Nucleus accumbens (tissue), 56 donors: ENCODE data around the gene SPACA7.
"Not testable (repeated sequence)": the region's sequence is repeated elsewhere in the genome, so short reads cannot be mapped to it uniquely, and the experiment has no call there.

Experiments
- DNase-seq, 56 donors: peaks; one replicate each; lab custom pipeline; 2025; lab: John Stamatoyannopoulos, UW

The SPACA7 gene

DNA sequence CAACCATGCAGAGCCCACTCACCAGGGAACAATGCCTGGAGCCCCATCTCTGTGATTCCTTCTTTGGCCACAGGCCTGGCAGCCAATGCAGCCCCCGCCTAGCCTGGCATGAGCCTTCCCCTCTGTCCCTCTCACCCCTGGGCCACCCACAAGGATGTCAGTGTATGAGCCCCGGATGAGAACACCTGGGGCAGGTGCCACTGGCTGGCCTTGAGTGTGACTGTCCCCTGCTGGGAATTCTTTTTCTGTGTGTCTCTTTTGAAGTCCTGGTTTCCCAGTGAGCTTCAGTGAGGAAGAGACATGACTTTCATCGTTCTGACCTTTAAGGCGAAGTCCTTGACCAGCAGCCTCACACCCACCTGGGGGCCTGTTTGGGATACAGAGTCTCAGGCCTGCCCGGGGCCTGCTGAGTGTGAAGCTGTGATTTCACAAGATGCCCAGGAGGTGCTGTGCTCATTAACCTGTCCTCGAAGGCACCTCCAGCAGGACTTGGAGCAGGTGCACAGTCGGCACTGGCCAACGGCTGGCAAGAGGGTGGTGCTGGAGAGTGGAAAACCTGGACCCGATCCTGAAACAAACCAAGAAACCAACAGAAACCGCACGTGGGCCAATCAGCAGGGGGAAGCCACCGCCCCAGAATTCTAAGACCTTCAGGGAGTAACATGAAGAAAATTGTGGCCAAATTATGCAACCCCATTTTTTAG lies 27.4 kb upstream of the SPACA7 start:
- no peak for DNase-seq

DNA sequence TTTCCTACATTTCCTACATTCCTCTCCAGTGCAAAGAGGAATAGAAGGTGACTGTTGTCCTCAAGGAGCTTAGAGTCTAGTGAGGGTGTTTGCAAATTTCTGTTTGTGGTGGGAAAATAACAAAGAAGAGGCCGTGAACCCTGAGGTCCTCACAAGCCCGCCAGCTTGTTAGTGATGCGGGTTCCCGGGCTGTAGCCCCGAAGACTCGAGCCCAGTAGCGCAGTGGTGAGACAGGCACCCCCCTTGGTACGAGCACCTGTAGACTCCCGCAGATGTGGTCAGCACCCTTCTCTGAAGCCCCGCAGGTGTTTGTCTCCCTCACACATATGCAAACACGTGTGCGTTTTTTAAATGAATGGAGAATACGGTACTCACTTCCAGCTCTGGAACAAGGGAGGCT lies 26.5 kb upstream of the SPACA7 start:
- no peak for DNase-seq

DNA sequence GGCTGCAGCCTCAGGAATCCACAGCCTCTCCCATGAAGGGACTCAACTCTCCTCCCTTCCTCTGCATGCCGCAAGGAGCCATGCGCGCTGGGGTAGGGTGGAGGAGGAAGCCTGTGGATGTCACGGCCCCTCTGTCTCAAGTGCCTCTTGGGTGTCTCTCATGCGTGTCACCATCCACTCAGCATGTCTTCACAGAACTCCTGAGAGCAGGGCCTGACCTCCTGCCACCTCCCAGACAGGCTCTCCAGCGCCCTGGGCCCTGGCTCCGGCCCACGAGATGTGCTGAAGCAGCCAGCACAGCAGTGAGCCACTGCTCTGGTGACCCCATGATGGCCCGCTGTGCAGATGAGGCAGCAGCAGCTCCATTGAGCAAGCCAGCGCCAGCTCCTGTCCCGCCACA lies 25.9 kb upstream of the SPACA7 start:
- DNase-seq: no peak

DNA sequence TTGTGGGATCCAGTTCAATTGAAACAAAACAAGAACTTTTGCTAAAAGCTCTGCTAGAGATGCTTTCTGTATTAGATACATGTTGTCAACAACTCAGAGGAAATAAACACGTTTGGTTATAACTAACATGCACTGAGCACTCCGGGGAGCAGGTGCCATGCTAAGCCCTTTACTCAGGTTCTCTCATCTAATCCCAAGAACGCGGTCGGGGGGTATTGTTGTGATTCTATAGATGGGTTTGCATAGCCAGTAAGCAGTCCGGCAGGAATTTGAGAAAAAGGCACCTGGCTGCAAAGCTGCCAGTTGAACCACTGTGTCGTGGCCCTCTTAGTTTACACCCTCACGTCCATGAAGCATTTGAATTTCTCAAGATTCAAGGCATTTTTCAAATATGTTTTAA lies 24.3 kb upstream of the SPACA7 start:
- no peak for DNase-seq

DNA sequence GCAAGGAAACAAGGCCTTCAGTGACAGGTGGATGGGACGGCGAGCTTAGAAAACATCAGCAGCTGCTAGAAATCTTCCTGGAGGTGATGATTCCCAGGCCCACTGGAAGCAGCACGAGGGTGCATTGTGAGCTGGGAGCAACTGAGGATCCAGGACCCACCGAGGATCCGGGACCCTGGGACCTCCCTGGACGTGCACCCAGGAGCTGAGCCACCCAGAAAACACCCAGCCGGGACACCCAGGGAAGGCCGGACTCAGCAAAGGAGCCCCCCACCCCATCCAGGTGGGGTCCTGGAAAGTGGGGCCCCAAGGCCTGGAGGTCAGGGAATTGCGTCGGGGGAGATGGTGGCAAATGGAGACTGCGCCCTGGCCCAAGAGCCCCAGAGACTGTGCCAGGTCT lies 22.3 kb upstream of the SPACA7 start:
- DNase-seq: no peak

DNA sequence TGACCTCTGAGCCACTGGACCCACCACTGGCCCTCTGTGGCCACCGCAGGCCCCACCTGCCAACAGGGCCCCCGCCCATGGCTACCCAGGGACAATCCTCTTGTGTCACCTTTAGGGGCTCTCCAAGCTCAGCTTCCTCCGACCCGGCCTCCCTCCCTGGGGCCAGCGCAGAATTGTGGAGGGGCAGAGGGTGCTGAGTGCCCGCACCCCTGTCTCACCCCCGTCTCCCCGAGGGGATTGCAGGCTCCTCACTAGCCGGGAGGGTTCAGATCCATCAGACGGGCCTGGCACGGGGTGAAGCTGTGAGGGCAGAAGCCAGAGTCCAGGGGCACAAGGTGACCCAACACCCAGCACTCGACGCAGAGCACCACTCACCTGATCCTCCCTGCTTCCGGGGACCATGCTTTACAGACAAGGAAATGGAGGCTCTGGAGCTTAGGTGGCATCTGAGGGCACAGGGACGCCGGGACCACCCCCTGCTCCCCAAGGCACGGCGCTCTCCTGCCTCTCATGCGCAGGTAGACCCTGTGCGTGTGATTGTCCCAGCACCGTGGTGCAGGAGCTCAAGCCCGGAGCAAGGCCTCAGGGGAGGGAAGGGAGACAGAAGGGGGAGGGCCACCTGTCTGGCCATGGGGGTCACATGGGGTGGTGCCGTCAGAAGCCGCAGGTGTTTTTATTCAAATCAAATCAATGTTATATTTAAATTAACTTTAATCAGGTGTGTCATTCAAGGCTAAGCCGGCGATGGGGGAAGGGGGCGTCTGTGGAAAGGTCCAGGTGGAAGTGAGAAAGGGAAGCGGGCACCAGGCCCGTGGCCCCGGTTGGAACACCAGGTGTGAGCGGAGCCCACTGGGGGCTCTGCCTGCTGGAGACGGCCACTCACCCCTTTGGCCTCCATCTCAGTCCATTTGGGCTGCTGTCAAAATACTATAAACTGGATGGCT lies 21.6 kb upstream of the SPACA7 start:
- no peak for DNase-seq

DNA sequence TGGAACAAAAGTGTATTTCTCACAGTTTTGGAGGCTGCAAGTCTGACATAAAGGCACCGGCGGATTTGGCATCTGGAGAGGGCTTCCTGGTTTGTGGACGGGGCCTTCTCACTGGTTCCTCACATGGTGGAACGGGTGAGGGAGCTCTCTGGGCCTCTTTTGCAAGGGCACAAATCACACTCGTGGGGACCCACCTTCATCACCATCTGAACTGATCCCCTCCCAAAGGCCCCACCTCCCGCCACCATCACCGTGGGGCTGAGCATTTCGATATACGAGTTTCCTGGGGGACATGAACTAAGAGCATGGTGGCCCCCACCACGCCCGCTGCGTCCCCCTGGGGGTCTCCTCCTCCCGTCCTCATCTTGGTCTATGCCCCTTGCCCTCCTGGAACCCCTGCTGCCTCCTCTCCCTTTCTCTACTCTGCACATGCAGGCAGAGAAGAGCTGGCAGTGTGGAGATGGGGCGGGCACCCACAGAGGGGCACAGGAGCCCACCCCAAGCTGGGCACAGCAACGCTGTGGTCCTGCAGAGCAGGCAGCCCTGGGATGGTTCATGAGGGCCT lies 20.8 kb upstream of the SPACA7 start:
- DNase-seq: no peak

DNA sequence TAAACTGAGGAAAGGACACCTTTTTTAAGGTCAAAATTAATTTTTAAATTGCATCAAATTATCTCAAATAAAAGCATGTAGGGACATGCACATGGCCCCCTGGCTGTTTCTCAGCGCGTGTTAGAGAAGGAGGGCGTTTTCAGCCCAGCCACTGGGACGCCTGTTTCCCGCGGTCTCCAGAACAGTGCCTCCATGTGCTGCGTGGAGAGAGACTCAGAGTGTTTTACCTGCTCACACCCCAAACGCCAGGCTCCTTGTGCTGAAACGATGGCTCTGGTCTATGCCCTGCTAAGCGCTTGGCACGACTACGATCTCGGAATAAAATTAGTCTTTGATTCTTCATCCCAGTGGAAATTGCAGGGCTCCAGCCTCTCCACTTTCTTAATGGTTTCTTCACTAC lies 20.0 kb upstream of the SPACA7 start:
- DNase-seq: no peak

DNA sequence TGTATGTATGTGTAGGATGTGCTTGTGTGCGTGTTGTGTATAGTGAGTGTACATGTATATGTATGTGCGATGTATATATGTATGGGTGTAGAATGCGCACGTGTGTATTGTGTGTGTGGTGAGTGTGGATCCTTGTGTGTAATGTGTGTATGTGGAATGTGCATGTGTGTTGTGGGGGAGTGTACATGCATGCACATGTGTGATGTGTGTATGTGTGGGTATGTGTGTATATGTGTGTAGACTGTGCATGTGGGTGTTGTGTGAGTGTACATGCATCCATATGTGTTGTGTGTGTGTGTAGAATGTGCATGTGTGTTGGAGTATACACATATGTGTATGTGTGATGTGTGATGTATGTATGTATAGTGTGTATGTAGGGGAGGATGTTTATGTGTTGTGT lies 18.0 kb upstream of the SPACA7 start:
- DNase-seq: no peak

DNA sequence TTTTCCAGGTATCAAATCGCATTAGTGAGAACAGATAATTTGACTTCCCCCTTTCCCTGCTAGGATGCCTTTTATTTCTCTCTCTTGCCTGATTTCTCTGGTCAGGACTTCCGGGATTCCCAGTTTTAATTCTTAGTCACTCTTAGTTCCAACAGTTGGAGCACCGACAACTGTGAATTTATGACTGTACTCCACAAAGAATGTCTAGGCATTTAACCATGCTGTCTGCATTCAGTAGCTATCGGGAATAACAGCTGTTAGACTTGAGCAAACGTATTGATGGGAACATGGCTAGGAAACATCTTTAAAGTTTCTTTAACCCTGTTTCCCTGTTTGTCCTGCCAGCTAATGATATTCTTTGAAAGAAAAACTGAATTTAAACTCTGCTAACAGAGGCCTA lies 14.1 kb upstream of the SPACA7 start:
- no peak for DNase-seq

DNA sequence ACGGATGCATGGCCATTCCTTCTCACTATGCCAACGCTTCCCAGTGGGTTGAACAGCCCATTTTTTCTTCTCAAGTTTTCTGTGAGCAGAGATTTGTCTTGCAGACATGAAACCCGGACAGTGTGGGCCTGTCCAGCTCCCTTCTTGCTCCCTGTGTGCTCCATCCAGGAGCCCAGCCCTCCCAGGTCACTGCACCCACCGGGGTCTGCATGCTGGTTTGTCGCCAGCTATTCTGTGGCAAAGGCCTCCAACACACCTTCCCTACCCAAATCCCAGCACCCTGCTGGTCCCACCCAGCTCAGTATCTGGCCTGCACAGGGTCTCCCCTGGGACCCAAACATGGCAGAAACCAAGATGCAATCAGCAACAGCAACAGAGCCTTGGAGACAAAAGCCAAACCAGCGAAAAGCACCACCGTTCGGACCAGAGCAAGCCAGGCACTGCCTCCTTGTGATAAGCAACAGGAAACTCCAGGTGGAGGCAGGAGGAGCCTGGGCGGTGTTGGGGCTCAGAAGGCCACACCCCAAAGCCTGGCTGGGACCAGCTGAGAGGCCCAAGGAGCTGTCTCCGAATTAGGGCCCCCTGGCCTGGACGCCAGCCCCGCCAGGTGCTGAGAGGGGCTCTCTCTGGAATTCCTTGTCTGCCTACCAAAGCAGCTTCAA lies 12.2 kb upstream of the SPACA7 start:
- DNase-seq: no peak

DNA sequence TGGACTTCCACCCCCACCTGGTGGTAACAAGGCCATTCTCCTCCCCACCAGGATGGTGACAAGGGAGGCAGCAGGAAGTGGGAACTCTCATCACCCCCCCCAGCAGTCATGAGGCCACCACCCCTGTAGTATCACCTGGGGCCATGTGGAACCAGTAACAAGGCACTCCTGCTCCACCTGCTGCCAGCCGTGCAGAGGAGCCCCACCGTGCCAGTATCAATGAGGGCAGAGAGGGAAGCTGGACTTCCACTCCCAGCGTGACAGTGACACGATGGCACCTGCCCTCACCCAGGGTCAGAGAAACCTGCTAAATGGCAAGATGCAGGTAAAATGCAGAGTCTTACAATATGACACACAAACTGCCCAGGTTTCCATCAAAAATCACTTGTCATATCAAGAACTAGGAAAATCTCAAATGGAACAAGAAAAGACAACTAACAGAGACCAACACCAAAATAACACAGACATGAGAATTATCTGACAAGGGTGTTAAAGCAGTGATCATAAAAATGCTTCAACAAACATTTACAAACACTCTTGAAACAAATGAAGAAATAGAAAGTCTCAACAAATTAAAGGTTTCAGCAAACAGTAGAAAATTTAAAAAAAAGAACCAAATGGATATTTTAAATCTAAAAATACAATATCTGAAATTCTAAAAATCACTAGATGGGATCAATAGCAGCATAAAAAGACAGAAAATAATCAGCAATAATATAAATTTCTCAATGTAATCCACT lies 9.1 kb upstream of the SPACA7 start:
- no peak for DNase-seq

DNA sequence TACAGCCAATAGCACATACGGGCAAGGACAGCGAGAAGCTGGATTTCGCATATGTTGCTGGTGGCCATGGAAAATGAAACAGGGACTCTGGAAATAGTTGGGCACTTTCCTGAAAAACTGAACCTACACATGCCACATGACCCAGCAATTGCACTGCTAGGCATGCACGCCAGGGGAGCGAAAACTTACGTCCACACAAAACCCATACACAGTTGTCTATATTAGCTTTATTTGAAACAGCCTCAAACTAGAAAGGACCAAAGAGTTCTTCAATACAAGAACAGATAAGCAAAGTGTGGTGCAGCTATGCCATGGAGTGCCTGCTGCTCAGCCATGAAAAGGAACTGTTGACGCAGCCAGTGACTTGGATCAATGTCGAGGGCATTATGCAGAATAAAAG lies 7.3 kb upstream of the SPACA7 start:
- DNase-seq: no peak

DNA sequence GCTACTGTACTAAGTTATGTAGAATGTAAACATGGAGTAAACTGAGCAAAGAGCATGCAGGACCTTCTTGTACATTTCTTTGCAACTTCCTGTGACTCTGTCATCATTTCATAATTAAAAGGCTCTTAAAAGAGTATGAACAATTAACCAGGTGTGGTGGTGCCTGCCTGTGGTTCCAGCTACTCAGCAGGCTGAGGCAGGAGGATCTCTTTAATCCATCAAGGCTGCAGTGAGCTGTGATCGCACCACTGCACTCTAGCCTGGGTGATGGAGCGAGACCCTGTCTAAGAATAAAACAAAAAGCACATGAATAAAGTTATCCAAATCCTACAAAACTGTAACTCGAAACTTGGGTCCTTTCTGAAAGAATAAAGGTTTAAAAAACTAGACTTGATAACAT lies 5.8 kb upstream of the SPACA7 start:
- no peak for DNase-seq

DNA sequence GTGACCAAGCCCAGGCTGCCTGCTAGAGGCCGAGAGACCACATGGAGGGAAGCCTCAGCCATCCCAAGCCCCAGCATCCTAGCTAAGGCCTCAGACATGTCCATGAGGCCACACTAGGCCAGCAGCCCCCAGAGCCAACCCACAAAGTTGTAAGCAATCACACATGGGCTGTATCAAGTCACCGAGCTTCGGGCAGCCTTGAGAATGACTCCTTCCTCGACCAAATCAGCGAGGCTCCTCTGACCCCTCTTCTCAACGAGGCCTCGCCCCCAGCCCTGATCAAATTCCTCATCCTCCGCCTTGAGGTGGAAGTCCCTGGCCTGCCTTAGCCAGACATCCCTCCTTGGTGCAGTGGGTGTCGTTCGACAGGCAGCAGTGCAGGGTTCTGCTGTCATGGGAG lies 1.9 kb upstream of the SPACA7 start:
- no peak for DNase-seq

DNA sequence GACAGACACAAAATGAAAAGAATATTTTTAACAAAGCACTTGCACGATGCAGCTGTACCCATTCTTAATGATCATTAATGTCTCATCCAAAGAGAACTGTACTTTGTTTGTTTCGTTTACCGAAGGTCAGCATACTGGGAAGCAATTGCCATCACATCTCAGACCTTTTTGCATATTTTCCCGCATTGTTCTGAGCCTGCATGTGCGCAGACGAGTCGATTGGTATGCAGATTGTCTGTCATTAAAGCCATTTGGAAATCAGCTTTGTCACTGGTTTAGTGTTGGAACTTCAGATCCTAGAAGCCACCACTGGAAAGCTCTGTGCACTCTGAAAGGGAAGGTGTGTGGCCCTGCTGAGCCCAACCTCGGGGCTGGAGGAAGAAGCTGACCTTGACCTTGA lies 15.6 kb downstream of the SPACA7 start:
- no peak for DNase-seq

DNA sequence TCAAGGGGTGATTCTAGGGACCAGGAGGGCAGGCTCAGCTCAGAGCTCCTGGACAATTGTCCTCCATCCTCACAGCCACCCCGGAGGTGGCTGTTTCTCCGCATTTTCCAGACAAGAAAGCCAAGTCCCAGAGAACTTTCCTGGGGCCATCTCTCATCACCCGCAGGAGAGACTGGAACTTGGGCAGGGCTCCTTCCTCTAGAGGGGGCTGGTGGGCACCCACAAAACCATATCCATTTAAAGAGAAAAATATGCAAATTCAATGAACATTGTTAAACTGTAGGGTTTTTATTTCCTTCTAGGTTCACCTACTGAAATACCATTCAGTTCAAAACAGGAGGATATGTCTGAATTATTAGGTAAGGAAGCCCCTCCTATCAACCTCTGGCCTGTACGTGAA lies 16.6 kb downstream of the SPACA7 start:
- no peak for DNase-seq

DNA sequence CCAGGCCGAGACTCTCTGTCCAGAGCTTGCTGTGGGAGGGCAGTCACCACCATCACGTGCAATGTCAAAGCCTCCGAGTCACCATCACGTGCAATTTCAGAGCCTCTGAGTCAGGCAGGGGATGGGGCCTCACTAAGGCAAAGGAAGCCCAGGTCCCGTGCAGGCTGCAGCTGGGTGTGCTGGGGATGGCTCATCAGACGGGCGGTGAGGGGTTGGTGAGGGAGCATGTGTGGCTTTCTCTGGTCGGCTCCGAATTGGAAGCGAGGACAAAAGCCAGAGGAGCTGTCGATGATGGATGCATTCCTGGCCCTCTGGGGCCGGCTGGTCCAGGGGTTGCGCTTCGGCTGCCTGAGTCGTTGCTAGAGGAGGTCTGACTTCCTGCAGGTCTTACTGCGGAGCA lies 18.9 kb downstream of the SPACA7 start:
- not testable (repeated sequence) for DNase-seq

DNA sequence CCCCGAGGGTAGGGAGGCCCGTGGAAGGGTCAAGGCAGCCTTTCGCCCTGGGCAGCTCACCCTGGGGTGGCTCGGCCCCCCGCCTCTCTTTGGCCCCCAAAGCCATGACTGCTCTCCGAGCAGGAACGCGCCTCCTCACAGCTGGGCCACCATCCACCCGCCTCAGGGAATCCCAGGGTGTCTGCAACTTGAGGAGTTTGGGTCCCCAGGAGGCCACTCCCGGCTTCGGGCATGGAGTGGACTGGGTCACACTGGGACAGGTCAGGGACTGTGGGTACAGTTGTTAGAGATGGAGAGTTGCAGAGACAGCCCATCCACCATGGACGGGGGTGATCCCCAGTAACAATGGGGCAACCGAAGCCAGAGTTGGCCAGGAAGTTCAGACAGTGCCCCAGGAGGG lies 19.8 kb downstream of the SPACA7 start:
- DNase-seq: not testable (repeated sequence)

DNA sequence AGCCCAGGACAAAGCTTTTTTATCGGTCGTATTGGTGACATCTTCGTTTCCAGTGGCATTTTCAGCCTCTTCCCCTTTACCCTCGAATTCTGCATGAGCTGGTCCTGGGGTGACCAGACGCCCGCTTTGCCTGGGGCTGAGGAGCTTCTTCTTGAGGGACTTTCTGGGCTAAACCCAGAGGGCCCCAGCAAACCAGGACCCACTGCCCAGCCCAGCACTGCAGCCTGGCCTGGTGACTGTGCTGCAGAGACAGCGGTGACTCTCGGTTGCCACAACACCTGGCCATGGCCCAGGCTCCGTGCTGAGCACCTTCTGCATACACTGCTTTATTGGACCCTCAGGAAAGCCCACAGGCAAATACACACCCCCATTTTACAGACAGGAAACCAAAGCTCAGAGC lies 21.0 kb downstream of the SPACA7 start:
- no peak for DNase-seq
